Activated CD8-positive, alpha-beta memory T cell treated with anti-CD3 and anti-CD28 coated beads, Interleukin-2, amount 50 U/mL, for 24 hours (primary cell): Measurements from ENCODE around the gene MRM3.
"Not testable (repeated sequence)": the region's sequence is repeated elsewhere in the genome, so short reads cannot be mapped to it uniquely, and the experiment has no call there.

Experiments used
- DNase-seq: peaks from one replicate; pipeline ENCODE4 v3.0.0-alpha.2; 2020; ENCODE audit errors: extremely low read depth

Gene MRM3

DNA sequence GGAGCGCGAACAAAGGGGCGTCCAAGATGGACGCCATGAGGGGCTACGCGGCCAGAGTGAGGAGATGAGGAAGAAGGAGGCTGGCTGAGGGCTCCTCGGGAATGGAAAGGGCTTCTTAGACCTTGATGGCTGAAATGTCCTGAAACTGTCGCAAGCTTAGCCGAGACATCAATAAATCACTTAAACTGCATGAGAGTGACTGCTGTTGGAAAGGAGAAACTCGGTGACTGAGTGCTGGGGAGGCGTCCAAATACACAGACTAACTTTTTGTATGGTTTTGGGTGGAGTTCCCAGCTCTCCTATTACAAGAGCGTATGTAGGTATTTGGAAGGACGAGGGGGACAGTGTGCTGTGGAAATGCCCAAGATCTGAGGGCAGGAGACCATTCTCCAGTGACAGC is 28.7 kb upstream of the MRM3 start:
- no peak for DNase-seq

DNA sequence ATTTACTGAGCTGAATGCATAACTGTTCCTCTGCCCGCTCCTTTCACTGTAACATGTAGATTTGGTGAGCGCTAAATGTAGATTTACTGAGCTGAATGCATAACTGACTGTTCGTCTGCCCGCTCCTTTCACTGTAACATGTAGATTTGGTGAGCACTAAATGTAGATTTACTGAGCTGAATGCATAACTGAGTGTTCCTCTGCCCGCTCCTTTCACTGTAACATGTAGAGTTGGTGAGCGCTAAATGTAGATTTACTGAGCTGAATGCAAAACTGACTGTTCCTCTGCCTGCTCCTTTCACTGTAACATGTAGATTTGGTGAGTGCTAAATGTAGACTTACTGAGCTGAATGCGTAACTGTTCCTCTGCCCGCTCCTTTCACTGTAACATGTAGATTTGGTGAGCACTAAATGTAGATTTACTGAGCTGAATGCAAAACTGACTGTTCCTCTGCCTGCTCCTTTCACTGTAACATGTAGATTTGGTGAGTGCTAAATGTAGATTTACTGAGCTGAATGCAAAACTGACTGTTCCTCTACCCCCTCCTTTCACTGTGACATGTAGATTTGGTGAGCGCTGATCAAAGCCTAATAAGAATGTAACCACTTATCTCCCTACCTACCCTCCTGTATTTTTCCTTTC is 26.7 kb upstream of the MRM3 start:
- DNase-seq = not testable (repeated sequence)

DNA sequence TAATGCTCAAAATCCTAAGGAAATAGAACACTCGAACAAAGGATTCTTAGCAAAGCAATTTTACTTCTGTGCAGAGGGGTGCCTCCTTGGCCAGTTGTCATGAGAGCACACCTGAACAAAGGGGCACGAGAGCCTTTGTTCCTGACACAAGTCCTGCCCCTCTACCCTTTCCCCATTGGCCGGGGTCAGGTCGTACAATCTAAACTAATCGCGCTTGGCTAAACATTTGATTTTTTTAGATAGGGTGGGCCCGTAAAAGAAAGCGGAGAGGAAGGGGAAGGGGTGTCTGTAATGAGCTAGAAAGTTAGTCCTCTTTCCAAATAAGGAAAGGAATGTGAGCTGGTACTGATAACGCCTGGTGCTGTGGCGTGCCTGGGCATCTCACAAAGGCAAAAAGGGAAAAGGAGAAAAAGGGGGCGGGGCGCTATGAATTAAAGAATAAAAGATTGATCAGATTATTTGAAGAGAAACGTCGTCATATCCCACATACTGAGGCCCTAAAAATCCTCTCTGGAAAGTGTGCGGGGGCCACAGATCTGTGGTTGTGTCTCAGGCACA is 26.1 kb upstream of the MRM3 start:
- DNase-seq = not testable (repeated sequence)

DNA sequence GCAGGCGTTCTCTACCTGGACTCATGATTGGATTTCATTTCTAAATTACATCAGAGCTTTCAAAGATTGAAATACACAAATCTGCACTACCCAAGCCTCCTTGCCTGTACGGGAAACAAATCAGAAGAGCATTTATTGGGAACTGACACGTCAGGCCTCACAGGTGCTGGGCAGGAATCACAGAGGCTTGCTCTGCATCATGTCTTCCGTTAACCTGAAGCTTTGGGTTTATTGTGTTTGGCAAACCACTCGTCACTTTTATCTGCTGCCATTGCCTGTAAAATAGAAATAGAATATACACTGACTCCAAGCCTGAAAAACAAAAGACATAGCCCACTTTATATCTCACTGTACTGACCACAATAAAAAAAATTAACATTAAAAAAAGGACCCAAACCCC is 22.2 kb upstream of the MRM3 start:
- DNase-seq = no peak

DNA sequence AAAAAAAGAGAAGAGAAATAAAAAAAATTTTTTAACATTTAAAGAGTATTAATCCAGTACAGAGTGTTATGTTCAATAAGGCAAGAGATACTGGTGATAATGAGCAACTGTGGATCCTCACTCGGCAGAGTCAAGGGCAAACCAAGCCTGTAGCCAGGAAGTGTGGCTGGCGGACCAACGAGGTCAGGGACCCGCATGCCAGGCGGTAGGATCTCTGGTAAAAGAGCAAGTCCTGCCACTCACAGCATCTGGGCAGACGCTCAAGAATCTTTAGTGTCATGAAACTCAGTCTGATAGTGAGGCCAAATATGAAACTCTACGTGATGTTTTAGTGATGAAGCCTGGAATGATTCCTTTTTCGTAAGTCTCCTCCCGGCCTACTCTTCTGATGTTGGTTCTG is 21.8 kb upstream of the MRM3 start:
- no peak for DNase-seq

DNA sequence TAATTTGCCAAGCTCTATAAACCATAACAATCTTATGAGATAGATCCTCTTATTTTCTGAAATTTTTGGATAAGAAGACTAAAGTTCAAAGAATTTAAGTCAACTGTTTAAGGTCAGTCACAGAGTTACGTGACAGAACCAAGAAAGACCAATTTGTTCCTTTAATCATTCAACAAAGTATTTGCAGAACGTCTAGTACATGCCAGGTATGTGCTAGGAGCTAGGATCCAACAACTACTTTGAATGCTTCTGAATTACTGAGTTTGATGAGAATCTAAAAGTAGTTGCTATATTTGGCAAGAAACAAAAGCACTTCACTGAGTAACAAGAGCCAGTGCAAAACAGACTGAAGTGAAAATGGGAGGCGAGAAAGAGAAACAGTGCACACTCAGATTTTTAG is 15.1 kb upstream of the MRM3 start:
- DNase-seq = no peak

DNA sequence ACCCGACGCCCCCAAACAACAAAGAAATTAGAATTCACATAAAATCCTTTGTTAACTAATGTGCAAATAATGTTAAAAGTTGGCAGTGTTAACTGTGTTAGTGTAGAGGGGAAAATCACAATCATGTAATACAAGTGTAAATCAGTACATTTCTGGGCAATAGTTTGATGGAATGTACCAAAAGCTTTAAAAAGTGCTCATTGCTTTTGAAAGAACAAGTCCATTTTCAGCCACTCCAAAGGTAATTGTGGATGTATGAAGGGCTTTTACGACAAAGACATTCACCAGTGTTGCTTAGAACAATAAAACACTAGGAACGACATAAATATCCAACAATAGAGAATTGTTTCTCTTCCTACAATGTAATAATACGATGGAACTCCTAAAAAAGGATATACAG is 9.1 kb upstream of the MRM3 start:
- no peak for DNase-seq

DNA sequence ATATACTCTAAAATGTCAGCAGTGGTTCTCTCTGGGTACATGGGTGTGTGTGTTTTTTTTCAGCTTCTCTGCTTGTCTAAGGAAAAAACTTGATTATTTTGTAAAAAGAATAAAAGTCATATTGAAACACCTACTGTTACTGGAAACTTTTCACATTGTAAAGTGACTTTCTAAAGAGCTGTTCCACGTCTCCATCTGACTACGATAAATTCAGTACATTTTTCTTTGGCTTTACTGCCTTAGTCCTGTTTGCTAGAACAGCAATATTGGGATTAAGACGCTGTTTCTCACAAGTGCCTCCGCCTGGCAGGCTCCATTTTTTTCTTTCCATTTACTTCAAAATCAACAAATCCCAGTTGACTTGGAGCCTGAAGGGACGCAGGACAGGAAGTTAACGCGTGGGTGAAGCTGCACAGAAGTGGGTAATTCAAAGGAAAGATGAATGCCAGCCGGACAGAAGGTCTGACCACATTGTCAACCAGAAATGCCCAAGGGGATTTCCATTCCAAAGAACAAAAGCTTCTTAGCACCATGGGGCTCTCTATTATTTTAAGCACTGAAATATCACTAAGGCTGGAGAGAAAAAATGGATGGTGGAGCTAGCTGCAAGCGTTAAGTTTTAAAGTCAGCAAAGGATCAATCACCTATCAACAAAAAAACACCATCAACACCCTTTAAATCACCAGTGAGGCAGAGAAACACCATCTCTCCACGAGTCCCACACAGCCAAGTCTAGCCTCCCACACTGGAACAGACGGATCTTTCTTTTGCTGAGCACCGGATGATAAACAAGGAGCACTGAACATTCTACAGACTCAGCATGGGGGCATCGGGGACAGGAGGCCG is 8.5 kb upstream of the MRM3 start:
- no peak for DNase-seq

DNA sequence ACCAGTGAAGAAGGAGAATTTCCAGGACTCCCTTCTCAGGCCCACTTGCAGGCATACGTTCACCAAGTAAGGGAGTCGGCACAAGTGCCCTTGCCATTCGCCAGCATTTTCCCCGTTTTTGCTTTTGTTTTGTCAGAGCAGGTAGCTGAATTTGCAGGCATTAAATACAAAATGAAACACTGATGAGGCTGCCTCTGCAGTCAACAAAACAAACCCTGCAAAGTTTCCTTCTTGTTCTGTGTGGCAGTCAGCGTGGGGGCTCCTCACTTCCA is 7.9 kb upstream of the MRM3 start:
- DNase-seq = no peak

DNA sequence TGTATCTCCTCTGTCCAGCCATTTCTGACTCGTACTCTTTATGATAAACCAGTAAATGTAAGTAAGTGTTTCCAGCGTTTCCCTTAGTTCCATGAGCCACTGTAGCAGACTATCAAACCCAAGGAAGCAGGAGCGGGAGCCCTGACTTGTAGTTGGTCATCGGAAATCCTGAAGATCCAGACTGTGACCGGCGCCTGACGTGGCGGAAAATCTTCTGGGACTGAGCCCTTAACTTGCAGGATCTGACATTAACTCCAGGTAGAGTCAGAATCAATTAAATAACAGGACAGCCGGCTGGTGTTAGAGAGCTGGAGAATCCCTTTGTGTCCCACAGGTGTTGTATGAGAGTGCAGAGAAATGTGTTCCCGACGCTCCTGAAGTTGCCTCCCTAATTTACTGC is 4.1 kb upstream of the MRM3 start:
- DNase-seq = no peak

DNA sequence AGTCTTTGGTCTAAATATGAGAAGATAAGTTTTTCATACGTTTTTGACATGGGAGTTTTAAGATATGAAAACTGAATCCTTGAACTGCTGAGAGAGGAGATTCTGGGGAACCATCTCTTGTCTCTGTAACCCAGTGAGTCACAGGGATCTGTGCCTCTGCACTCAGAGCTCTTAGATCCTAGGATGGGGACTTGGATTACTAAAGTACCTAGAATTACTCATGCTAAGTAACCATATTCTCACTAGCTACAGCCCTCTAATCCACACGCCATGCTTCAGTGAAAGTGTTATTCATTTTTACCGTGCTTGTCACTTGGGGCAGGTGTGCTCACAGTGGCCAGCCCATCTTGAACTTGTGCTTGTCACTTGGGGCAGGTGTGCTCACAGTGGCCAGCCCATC is 2.0 kb downstream of the MRM3 start:
- no peak for DNase-seq

DNA sequence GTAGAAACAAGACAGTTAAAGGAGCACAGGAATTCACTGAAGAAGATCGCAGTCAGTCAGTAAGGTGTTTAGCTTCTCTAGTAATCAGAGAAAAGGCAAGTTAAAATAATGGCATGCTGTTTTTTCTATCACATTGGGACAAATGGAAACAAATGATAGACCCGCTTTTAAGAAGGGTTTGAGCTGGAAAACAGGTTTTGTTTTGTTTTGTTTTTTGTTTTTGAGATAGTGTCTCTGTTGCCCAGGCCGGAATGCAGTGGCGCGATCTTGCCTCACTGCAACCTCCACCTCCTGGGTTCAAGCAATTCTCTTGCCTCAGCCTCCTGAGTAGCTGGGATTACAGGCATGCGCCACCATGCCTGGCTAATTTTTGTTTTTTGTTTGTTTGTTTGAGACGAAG is 3.7 kb downstream of the MRM3 start:
- not testable (repeated sequence) for DNase-seq

DNA sequence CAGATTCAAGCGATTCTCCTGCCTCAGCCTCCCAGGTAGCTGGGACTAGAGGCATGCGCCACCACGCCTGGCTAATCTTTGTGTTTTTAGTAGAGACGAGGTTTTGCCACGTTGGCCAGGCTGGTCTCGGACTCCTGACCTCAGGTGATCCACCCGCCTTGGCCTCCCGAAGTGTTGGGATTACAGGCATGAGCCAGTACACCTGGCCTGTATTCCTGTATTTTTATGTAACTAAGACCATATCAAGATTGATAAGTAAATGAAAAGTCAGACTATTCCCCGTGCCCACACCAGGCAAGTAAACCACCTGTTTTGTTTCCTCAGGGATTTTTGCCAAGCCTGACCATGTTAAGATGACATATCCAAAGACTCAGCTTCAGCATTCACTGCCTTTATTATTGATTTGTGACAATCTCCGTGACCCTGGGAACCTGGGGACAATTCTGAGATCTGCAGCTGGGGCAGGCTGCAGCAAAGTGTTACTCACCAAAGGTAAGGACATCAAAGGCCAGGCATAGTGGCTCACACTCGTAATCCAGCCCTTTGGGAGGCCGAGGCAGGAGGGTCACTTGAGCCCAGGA is 5.6 kb downstream of the MRM3 start:
- DNase-seq = no peak

DNA sequence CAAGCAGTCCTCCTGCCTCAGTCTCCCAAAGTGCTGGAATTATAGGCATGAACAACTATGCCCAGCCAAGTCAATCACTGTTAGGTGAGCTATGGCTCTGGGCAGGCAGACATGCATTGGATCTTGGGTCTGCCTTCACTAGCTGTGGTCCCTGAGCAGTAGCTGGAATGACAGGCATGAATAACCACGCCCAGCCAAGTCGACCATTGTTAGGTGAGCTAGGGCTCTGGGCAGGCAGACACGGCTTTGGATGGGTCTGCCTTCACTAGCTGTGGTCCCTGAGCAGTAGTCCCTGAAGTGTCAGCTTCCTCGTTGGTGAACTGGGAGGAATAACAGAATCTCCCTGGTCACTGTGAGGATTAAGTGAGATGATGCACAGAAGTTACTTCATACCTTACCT is 6.4 kb downstream of the MRM3 start:
- no peak for DNase-seq

DNA sequence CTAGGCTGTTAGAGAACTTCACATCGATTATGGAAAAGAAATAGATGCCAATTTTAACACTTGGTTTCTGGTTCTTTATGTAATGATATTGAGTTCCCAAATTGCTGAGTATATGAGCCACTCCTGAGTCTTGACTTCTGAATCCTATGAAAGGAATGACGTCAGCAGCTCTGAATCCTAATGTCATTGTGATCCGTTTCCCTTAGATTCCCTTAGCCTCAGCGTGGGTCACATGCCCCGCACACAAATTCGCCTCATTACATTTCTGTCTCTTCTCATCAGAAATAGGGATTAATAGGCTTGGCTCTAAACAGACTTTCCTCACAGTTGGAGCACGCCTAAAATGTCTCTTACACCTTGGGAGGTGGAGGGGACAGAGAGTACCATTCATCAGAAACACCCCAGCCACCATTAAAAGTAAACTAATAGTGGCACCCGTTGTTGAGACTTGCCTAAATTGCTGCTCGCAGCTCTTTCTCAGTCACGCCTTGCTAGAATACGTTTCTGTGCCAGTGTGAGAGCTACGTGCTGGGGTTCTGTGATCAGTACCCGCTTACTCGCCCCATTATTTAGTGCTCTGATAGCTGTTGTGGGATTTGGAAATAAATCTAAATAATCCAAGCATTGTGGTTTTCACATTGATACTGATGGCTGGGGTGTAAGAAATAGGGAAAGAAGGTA is 7.1 kb downstream of the MRM3 start:
- DNase-seq = no peak

DNA sequence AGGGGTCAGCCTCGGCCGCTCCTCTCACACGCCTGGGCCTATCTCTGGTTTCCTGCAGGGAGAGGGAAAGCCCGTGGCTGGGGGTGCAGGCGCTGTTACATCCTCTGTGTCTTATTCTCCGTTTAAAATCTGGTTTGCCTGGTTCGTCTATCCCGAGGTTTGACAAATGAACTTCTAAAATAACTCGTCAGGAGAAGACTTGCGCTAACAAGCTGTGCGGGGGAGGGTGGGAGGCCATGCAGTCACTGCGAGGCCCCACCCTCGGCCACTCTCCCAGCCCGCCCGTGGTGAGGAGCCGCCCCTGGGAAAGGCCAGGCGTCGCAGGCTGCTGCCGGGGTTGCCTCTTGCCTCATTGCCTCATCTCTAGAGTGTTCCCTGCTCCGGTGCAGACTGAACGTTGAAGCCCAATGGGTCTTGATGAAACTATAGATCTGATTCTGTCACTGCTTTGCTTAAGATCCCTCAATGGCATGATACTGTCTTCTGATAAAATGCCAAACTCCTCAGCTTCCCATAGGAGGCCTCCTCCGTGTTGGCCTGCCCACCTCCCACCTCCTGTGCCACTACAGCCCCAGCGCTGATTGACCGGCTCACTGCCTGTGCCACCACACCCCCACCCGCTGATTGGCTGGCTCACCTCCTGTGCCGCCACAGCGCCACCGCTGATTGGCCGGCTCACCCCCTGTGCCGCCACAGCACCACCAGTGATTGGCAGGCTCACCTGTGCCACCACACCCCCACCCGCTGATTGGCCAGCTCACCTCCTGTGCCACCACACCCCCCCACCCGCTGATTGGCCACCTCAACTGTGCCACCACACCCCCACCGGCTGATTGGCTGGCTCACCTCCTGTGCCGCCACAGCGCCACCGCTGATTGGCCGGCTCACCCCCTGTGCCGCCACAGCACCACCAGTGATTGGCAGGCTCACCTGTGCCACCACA is 8.0 kb downstream of the MRM3 start:
- not testable (repeated sequence) for DNase-seq

DNA sequence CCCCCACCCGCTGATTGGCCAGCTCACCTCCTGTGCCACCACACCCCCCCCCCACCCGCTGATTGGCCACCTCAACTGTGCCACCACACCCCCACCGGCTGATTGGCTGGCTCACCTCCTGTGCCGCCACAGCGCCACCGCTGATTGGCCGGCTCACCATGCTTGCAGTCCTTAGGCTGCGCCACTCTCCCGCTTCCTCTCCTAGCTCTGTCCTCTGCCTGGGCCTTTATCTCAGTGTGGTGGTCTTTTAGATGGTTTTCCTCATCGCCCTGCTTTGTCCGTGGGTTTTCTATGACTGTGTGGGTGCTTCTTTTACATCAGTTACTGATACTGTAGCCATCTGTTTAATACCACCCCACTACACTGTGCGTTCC is 8.7 kb downstream of the MRM3 start:
- DNase-seq = not testable (repeated sequence)

DNA sequence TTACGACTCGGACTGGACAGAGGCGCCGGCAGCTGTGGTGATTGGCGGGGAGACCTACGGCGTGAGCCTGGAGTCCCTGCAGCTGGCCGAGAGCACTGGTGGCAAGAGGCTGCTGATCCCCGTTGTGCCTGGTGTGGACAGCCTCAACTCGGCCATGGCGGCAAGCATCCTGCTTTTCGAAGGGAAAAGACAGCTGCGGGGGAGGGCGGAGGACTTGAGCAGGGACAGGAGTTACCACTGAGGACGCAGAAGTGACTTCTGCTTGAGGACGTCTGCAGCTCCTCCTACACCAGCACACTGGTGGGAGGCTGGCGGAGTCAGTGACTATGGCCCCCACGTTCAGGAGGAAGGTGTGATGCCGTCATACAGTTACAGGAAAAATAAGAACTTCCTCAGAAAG is 9.7 kb downstream of the MRM3 start:
- no peak for DNase-seq

DNA sequence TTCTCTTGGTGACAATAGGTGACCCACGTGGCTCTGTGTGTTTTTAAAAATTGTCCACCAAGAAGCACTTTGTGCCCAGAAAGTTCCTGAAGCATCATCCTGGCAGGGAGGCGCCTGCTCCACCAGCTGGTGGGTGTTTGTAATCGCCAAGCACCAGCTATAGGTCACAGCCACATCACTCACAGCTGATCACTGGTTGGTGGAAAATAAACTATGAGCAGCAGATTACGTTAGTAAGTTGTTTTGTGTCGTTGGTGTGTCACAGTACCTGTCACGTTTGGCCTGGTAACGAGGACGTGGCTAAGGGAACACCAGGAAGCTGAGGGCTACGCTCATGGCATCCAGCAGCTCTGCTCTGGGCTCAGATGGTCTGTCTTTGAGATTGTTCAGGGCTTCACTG is 10.1 kb downstream of the MRM3 start:
- no peak for DNase-seq

DNA sequence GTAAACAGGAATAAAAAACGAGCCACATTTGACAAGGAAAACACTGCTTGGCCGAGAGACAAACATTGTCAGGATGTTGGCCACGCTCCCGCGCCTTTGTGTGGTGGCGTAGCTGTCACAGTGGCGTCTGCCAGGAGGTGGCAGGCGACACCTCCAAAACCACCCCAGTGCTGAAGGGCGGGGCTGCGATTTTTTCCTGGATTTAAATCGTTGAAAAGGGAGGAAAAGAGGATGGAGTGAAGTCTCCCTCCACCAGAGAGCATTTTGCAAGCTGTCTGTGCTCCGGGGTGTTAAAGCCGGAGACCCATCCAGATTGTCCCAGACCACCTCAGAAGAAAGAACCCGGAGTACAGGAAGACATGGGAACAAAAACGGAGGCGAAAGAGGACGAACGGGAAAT is 12.7 kb downstream of the MRM3 start:
- DNase-seq = no peak

DNA sequence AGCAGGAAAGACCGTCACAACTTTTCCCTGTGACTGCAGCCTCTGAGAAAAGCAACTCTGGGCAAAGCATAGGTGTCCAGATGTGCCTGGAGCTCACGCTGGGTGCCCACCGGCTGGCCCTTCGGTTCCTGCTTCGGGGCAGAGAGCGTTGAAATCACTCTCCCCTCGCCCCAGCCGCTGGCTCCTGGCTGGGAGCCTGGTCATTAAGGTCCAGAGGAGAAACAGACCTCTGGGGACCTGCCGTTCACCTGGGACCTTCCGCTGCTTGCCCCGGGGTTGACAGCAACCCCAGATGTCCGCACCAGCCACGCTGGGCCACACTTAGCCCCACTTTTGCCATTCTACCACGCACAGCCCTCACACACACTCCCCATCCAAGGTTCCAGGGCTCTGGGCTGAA is 13.1 kb downstream of the MRM3 start:
- DNase-seq = no peak

DNA sequence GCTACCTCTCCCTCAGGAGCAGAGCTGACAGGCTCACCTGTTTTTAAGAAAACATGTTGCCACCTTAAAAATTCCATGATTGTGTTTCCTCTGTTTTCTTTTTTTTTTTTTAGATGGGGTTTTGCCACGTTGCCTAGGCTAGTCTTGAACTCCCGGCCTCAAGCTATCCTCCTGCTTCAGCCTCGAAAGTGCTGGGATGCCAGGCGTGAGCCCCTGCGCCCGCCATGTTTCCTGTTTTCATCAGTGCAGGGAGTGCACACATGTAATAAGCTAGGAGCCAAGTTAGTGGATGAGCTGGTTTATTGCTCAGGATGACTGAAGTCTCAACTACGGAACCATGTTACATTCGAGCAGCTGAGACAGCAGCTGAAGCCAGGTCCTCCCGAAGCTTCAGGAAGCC is 13.6 kb downstream of the MRM3 start:
- no peak for DNase-seq
